HG02759 (cell line): ENCODE data around the gene HS3ST5.

Experiments
- ATAC-seq: cut with Tn5 transposase; IDR thresholded peaks from one replicate; pipeline ENCODE4 v1.9.1; 2021; ENCODE audit warnings: mild to moderate bottlenecking, moderate library complexity; ENCODE audit not compliant: unreplicated experiment

HS3ST5 gene, protein sequence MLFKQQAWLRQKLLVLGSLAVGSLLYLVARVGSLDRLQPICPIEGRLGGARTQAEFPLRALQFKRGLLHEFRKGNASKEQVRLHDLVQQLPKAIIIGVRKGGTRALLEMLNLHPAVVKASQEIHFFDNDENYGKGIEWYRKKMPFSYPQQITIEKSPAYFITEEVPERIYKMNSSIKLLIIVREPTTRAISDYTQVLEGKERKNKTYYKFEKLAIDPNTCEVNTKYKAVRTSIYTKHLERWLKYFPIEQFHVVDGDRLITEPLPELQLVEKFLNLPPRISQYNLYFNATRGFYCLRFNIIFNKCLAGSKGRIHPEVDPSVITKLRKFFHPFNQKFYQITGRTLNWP

DNA sequence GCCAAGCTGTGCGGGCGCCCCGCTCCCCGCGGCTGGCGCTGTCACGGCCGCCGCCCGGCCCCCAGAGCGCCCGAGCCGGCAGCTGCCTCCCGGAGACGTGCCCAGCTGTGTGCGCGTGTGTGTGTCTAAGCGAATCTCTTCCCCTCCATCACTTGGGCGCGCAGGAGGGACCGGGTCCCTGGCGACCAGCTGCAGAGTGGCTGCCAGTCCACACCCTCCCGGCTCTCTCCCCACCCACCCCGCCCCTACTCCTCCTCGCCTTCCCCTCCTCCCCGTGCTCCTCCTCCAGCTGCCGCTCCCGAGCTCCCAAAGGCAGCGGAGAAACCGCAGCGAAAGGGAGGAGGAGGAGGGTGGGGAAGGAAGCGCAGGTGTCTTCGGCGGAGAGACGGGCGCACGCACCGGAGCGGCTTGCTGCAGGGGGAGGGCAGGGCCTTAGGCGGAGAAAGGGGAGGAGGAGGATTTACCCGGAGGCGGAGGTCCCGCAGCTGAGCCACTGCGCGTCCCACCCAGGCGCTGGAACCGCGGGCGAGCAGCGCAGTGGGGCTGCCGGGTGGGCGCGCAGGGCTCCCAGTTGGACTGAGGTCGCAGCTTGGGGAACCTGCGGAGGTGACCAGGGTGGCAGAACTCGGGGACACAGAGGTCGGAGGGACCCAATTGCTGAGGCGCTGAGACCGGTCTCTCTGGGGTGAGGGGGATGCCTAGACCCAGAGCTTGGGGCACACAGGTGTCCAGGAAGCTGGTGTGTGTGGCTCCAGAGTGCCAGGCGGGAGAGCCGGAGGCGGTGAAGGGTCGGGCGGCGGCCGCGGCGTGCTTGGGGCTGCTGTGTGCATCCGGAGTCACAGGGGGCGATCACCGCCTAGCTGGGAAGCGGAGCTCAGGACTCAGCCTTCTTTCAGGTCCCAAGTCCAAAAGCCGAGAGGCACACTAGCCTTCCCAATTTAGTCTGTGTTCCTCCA lies at the start of gene HS3ST5:
HS3ST5 (minus strand) TSS at position 198 of the 956 bp plus-strand sequence. CDS start 280,178 bp downstream, outside the sequence.
- no peak for ATAC-seq

DNA sequence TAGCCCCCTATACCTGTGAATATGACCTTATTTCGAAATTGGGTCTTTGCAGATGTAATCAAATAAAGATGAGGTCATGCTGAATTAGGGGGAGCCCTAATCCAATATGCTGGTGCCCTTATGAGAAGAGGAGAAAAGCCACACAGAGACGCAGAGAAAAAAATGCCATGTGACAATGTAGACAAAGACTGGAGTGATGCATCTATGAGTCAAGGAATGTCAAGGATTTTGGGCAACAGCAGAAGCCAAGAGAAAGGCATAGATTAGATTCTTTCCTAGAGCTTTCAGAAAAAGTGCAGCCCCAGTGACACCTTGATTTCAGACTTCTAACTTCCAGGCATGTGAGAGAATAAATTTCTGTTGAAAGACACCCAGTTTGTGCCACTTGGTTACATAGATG lies 47.4 kb upstream of the HS3ST5 start:
- no peak for ATAC-seq

DNA sequence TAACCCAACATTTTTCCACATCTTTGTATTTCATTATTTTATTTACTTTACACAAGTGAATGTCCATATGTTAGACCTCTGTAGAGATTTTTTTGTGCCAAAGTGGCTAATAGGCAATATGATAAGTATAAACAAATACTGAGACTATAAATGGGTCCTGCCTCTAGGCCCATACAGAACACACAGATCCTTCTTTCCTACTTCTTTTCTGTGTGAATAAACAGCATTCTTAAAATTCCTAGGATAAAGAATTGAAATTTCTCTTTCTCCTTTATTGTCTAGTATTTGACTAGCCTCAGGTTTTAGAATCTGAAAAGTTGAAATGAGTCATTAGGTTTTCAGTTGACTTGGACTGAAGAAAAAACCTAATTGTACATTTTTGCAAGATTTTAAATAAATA lies 46.3 kb upstream of the HS3ST5 start:
- ATAC-seq: no peak

DNA sequence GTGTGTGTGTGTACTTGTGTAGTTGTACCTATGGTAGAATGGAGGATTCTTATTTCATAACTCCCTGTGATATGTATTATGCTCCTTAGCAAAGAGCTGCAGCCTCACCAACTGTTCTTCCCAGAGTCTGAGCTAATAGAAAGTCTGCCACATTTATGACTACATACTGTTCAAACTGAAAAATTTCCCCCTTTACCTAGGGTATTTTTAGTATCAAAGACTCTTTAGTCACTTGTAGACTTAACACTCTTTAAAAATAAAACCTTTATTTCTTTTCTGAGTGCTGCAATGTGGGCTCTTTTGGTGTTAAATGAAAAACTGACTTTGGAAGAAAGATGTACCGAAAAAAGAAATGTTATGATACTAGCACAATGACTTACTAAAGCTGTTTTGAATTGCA lies 39.6 kb upstream of the HS3ST5 start:
- no peak for ATAC-seq

DNA sequence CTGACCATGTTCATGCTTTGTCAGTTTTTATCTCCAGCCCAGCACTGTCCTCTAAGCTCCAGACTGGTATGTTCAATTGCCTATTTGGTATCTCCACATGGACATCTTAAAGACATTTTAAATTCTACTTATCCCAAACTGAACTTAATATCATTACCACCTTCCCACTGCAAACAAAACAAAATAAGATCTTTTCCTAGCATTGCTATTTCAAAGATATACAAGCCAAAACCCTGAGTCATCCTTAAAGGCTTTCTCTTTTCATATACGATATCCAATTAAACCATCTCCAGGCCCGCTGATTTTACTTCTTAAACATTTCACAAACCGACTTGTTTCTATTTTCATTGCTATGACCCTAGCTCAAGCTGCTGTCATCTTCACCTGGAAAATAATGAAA lies 35.1 kb upstream of the HS3ST5 start:
- no peak for ATAC-seq

DNA sequence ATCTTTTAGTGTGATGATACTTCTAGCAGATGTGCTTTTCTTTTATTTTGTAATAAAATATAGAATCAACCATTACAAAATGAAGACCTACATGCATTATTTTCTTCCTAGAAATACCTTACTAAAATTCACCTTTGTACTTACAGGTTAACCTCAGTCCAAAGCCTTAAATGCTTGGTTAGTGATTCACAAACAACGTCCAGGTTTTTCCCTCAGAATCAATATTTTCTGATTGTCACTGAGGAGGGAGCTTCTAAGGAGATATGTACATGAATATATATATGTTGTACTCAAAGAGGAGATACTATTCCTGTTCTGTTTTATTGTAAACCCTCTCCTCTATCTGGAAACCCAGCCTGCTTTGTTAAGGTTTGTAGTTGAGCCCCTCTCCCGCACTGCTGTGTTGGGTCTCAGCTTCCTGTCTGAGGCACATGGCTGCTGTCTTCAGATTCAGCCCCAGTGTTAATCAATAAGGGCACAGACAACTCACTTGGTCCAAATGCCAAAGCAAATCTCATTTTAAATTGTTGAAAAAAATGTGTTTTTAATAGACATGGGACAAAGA lies 33.9 kb upstream of the HS3ST5 start:
- no peak for ATAC-seq

DNA sequence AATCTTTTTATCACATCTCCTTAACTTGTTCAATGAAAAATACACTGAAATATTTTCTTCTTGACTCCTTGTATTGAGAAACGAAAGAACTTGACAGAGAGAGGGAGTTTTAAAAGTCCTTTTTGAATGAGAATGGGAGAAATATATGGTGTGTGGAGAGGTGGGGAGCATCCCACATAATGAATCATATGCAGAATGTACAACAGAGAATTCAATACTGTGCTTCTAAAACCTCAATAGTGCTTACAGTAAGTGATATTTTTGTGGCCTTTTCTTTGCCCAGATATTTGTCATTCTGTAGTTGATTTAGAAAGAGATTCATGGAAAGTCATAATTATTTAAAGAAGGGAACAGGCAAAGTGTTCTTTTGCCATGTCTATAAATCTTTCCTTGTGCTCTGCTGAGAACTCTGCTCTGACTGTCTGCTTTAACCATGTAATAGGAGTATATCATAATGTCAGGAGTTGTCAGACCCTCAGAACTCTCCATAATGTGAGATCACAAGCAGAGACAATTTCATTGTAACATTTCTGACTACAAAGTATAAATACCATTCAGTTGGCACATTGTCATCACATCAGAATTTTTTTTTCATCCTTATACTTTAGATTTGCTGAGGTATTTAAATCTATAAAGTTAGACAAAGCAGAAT lies 32.8 kb upstream of the HS3ST5 start:
- no peak for ATAC-seq

DNA sequence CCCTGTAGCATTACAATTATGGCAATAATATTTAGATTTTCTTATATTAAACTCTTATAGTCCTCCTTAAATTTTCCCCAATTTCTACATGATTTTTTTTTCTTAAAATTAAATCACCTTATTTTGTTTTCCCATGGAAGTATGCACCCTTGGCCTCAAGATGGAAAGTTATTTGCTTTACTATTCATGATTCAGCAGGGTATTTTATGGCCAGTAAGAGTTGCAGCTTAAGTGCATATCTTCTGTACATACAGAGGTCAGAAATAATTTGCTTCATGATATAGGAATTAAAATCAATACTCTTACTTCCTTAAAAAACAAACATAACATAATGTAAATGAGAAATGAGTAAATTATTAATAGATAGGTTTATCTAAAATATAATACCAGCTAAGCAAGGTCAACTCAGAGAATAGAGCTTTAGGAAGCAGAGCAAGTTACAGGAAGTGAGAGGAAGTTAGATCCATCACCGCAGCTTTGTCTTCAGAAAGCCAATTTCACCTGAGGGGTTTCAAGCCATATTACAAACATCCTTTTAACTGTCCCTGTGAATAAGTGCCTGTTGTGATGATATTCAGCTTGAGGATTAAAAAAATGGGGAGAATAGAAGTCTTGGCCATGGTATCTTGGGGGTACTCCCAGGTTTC lies 24.6 kb upstream of the HS3ST5 start:
- ATAC-seq: no peak

DNA sequence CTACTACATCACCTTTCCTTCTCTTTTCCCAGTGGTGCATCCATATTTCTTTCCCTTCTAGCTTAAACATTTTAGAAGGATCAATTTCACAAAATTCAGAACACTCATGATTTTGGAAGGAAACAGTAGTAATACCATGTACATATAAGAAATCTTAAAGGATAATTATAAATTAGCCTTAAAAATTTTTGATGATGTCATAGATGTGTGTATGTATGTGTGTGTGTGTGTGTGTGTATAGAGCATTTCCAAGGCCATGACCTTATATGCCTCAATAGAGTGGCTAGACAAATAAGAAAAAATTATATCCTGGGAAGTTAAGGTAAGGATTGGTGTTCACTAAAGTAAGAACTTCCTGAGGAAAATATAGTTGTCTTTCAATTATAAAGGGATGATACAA lies 24.1 kb upstream of the HS3ST5 start:
- ATAC-seq: no peak

DNA sequence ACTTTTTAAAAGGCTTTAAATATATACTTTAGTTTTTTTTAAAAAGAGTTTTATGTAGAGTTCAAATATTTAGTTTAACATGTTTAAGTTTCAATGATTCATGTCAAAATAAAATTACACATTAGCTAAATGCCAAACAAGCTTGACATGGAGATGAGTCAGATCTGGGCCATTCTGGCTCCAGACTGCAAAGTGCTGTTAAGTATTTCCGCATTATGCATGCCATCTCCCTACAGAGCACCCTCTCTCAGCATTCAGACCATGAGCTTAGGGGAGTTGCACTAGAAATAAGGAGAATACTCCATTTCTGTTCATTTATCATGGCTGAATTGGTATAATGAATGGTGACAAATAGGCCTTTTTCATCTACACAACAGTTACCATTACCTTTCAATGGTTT lies 21.5 kb upstream of the HS3ST5 start:
- ATAC-seq: no peak

DNA sequence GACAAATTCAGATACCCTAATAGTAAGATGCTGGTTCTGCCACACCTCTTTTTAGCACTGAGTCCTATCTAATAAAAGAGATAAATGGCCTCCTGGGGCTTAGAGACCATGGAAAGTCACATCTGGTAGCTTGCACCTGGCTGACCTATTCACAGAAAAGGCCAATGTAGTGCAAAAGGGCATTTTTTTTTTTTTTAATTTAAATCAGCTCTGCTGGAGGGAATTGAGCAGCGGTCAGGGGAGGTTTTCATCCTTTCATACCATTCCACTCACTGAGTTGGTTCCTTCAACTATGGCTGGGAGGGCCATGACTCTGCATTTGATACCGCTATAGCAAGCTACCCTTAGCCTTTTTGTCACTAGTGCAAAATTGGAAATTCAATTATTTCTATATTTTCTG lies 20.1 kb upstream of the HS3ST5 start:
- ATAC-seq: no peak

DNA sequence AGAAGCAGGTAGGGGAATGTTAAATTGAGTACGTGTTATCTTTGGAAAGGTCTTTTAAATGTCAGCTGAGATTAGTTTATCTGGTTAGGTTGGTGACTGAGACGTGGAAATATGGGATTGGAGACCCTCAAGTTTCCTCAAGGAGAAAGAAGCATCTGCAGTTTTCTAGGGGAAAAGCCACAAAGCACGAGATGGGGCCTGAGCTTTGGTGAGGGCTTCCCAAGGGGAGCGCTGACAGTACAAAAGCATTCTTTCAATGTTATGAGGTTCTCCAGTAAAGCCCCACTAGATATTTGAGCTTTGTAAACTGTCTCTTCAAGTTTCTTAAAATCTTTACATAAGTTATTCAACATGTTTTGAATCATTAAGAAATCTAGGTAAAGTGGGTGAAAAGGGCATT lies 19.6 kb upstream of the HS3ST5 start:
- no peak for ATAC-seq

DNA sequence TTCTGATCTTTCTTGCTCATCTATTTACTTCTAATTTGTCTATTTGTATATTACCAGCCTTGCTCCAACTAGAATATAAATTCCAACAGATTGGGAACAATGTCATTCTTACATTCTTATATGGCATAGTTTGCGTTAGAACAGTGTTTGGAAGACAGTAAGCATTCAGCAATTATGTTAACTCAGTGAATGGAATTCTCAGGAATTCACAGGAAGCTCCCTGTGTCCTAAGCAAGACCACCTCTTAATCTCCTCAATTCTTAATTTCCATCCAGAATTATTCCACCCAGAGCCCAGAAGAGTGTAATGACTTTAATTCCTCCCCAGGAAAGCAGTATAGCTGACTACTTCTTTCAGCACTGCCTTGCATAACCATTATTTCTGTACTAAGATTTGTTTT lies 18.2 kb upstream of the HS3ST5 start:
- ATAC-seq: no peak

DNA sequence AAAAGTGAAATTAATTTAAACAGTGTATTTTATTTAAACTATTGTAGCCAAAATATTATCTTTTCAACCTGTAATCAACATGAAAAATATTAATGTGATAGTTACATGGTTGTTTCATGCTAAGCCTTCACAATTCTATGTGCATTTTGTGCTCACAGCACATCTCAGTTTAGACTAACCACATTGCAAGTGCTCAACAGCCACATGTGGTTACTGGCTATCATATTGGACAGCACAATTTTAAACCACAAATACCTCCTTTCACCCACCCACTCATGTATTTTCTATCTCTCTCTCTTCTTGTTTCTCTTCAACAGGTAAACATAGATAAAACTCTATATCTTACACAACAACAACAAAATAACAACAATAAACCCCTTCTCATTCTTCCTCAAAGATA lies 12.5 kb upstream of the HS3ST5 start:
- ATAC-seq: no peak

DNA sequence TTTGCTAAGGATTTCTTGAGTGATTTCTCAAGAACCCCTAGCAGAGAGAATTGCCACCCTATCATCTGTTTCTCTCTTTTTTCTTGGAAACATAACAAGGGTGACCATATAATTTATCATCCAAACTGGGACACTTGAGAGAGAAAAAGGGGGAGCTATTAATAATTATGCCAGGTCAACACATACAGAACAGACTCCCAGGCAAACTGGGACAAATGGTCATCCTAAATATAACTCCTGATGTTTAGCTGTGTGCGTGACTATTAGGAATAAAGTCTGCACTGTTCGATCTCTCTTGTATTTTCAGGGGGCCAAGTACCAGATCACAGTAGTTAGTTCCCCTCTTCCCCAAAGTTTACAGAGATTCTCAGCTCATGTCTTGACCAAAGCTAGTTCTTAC lies 11.7 kb upstream of the HS3ST5 start:
- ATAC-seq: no peak

DNA sequence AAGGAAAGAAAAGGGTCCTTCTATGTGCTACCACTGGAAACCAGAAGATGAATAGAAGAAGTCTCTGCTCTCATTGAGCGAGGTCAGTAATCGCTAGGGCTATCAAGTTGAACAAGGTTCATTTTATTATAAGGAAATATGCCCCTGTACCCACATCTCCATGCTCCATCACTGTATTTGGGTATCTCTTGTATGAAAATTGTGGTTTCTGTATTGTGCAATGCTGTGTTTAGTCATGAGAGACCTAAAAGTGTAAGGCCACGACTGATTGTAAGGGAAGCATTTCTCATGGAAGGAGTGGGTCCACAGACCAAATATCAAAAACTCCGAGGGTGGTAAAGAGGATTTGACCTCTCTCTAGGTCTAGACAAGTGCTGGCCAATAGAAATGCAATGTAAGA lies 3.6 kb upstream of the HS3ST5 start:
- no peak for ATAC-seq

DNA sequence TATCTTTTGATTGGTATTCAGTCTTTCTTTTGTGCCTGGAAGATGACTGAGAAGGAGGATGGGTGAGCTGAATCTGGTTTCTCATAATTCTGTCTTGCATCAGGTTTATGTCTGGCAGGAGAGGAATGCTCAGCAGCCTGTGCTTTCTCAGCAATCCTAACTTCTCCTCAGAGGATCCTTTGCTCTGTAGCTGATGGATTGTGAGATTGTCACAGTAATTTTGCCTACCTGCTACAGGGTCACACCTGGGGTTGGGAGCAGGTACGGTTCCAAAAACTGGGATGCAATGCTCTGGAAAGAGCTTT lies 2.1 kb upstream of the HS3ST5 start:
- ATAC-seq: no peak

DNA sequence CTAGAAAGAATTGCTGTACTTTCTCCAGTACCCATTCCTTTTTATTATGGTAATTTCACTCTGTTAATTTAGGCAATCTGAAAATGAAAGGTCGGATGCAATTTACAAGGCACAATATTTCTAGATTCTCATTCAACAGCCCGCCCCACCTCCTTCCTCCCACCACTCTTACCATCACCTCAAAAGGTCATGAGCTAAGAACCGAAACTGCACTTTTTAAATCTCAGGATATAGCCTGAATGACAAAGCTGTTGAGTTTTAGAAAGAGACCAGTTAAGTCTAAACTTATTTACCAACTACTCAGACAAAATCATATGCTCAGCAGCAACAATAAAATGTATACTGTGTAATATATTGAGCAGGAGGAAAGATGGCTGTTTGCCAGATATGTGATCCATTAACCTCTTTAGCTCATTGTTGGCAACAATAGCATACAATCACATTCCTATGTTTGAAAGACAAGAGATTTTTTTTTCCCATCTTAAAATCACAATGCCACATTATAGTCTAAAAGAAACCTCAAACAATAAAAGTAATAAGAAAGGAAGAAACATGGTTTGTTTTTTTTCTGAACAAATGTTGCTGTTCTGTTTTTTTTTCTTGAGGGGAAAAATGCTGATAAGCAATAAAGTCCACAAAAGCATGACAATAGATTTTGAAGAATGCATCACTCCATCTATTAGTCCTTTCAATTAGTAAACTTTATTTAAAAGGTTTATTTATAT lies 1.6 kb upstream of the HS3ST5 start:
- ATAC-seq: no peak

DNA sequence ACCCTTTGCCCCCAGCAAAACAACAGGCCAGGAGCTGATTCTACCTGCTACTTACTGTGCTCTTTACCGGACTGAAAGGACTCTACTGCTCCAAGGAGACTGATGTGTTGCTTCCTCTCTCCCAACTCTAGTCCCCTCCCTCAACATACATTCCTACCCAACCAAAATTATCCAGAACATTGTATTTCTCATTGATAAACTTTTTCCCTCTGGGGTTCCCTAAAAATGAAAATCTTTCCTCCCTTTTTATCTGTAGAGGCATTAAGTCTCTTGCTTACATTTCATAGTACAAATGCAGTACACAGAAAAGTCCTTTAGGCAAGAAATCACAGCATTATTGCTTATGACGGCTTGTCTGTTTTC lies 940 bp upstream of the HS3ST5 start:
- ATAC-seq: no peak

DNA sequence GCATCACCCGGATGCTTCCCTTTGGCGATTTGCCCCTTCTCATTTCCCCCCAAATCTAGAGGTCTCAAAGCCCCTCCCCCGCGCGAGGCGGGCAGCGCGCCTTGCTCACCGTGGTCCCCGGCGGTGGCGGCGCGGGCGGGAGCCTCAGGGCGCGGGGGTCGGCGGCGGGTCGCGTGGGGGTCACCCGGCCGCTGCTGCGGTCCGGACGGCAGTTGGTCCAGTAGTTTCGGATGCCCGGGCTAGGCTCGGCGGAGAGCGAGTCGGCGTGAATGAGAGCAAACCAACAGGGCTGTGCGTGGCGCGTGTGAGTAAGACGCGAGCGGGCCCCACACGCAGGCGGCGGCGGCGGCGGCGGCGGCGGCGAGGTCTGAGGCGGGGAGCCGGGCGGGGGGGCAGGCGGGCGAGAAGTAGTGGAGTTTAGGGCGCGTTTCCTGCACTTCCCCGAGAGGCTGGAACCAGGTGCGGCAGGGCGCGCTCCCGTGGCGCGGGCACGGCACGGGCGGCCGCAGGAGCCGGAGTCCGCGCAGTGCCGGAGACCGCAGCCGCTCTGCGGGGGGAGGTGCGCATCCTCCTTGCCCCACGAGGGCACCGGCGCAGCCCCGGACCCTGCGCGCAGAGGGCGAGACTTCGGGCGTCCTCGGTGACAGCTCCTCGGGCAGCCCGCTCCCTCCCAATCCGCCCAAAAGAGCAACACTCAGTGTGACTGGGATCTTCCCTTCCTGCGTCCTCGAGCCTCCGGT lies 567 bp downstream of the HS3ST5 start:
- no peak for ATAC-seq
